Liver (tissue), 9 donors: ENCODE measurements around the gene GOLGA5. TPM values are rescaled to one million over a fixed set of nuclear protein-coding genes. Genes with fewer than 3 reads are reported as not detected.
"Not testable (repeated sequence)": the region's sequence is repeated elsewhere in the genome, so short reads cannot be mapped to it uniquely, and the experiment has no call there.

ENCODE experiments used
- DNase-seq: peaks from one replicate; pipeline ENCODE4 v3.0.0-alpha.2; 2017; ENCODE audit warnings: low spot score
- H3K27ac ChIP-seq, 2 donors: one replicate each; pipeline ENCODE4 v1.7.0; 2013; ENCODE audit warnings: inconsistent platforms in 2 of 2, low read length in 2 of 2, control low read depth in 1 of 2, low read depth in 1 of 2, mild to moderate bottlenecking in 1 of 2
- H3K27me3 ChIP-seq, 4 donors: one replicate each; pipeline versions ENCODE4 v1.6.1 to v1.7.0; 2013; ENCODE audit warnings: low read length in 3 of 4, inconsistent platforms in 1 of 4, mild to moderate bottlenecking in 1 of 4, moderate library complexity in 1 of 4; ENCODE audit not compliant: control insufficient read depth in 4 of 4, insufficient read depth in 4 of 4
- H3K36me3 ChIP-seq, 4 donors: one replicate each; pipeline versions ENCODE4 v1.6.1 to v1.7.0; 2013; ENCODE audit warnings: low read length in 3 of 4, mild to moderate bottlenecking in 3 of 4, low read depth in 1 of 4, moderate library complexity in 1 of 4; ENCODE audit not compliant: control insufficient read depth in 4 of 4, insufficient read depth in 3 of 4
- H3K4me1 ChIP-seq, 4 donors: one replicate each; pipeline versions ENCODE4 v1.6.1 to v1.7.0; 2013; ENCODE audit warnings: low read length in 3 of 4, mild to moderate bottlenecking in 3 of 4, moderate library complexity in 1 of 4; ENCODE audit not compliant: control insufficient read depth in 4 of 4, insufficient read depth in 4 of 4
- H3K4me3 ChIP-seq, 3 donors: one replicate each; pipeline versions ENCODE4 v1.6.1 to v1.7.0; 2013; ENCODE audit warnings: low read length in 3 of 3, control low read depth in 1 of 3, low read depth in 1 of 3, mild to moderate bottlenecking in 1 of 3
- H3K9ac ChIP-seq, 2 donors: one replicate each; pipeline ENCODE4 v1.7.0; 2013; ENCODE audit warnings: low read length in 2 of 2, mild to moderate bottlenecking in 2 of 2, moderate library complexity in 2 of 2, control low read depth in 1 of 2, low read depth in 1 of 2
- H3K9me3 ChIP-seq, 4 donors: one replicate each; pipeline versions ENCODE4 v1.6.1 to v1.7.0; 2013; ENCODE audit warnings: low read length in 3 of 4; ENCODE audit not compliant: control insufficient read depth in 4 of 4
- CTCF ChIP-seq: fragments of 150-350 bp; IDR thresholded peaks from 2 replicates; pipeline ENCODE4 v1.5.1; 2017; ENCODE audit warnings: improper control_type of control experiment, low read depth, low read length; ENCODE audit not compliant: missing input control
- EGR1 ChIP-seq, 2 donors: IDR thresholded peaks; 2 replicates each; pipeline ENCODE4 v1.6.1; 2016 to 2018; ENCODE audit warnings: antibody characterized with exemption in 2 of 2, low read depth in 2 of 2
- FOXA1 ChIP-seq: IDR thresholded peaks from 2 replicates; pipeline ENCODE4 v1.6.1; 2016; ENCODE audit warnings: antibody characterized with exemption
- FOXA2 ChIP-seq: IDR thresholded peaks from 2 replicates; pipeline ENCODE4 v1.6.1; 2016; ENCODE audit warnings: antibody characterized with exemption
- GABPA ChIP-seq, 2 donors: IDR thresholded peaks in 1 of 2; conservative IDR thresholded peaks in 1 of 2; 2 replicates each; pipeline ENCODE4 v1.6.1; 2016; ENCODE audit warnings: antibody characterized with exemption in 2 of 2, mild to moderate bottlenecking in 1 of 2, moderate library complexity in 1 of 2
- HNF4G ChIP-seq: IDR thresholded peaks from 2 replicates; pipeline ENCODE4 v1.6.1; 2016; ENCODE audit warnings: antibody characterized with exemption
- JUND ChIP-seq, 2 donors: IDR thresholded peaks; 2 replicates each; pipeline ENCODE4 v1.6.1; 2016; ENCODE audit warnings: antibody characterized with exemption in 2 of 2
- REST ChIP-seq: IDR thresholded peaks from 2 replicates; pipeline ENCODE4 v1.6.1; 2016; ENCODE audit warnings: antibody characterized with exemption, mild to moderate bottlenecking
- SP1 ChIP-seq: IDR thresholded peaks from 2 replicates; pipeline ENCODE4 v1.6.1; 2018; ENCODE audit warnings: antibody characterized with exemption, mild to moderate bottlenecking
- TAF1 ChIP-seq: conservative IDR thresholded peaks from 2 replicates; pipeline ENCODE4 v1.6.1; 2016; ENCODE audit warnings: antibody characterized with exemption, mild to moderate bottlenecking
- WGBS: extraction: QIAGEN DNeasy Blood & Tissue Kit; methylation state at CpG from one replicate; pipeline ENCODE4 v1.1.7; 2013; 5-methylcytosine and 5-hydroxymethylcytosine counted together
- polyA plus RNA-seq, 2 donors: library from polyadenylated mRNA; stranded (reverse) in 1 of 2; unstranded in 1 of 2; fragments of 200-250 nt in 1 of 2; fragments of >200 nt in 1 of 2; fragmentation: Nextera tagmentation in 1 of 2; extraction: Ambion mirVana in 1 of 2; gene quantifications; one replicate each; pipeline versions ENCODE4 v1.2.1 to v1.2.3, GENCODE V29; 2013 to 2015
- total RNA-seq, 2 donors: library from RNA; depleted of rRNA; stranded (reverse); fragments of >200 nt; gene quantifications; one replicate each; pipeline ENCODE4 v1.2.3, GENCODE V29; 2014
- donor health status: healthy.
- donor health status: healthy.
- donor health status: healthy.
- donor health status: healthy.
- donor health status: healthy.

The GOLGA5 gene
- total and polyA plus RNA-seq, 4 donors: 19.2 to 39.9 (median 28.2) TPM

GRCh38 chr14:92768795-92769194 lies 25.3 kb upstream of the GOLGA5 start (continued):
- TF ChIP-seq CTCF (no peak), FOXA2 (no peak), SP1 (no peak), FOXA1 (no peak)

- no peaks in the 10 kb centered on the region for H3K4me1 ChIP-seq
- no peaks in the 10 kb centered on the region for H3K27me3 ChIP-seq
- no peak for TF ChIP-seq TAF1
- TF ChIP-seq CTCF: no peak
- TF ChIP-seq JUND (IDR thresholded peaks at IDR 0.05): no peak
- TF ChIP-seq REST: no peak
- TF ChIP-seq EGR1 (IDR thresholded peaks at IDR 0.05; ENCODE audit: low read depth in 2 of 2): no peak
- TF ChIP-seq GABPA (IDR thresholded peaks at IDR 0.05 in 1 of 2, conservative IDR thresholded peaks at IDR 0.05 in 1 of 2): no peak
- H3K36me3 ChIP-seq: no peaks in the 10 kb centered on the region
- DNase-seq: no peak
- no peak overlapping the region for H3K4me3 ChIP-seq
- H3K27ac ChIP-seq: no peak overlapping the region
- no peak overlapping the region for H3K9ac ChIP-seq
- 76% methylated on average over 2 of the region's 2 CpGs for WGBS
- H3K9me3 ChIP-seq: no peaks in the 10 kb centered on the region
Observed at GRCh38 chr14:92770484-92770883, 23.6 kb upstream of the GOLGA5 start.

GRCh38 chr14:92774572-92774971 lies 19.5 kb upstream of the GOLGA5 start:
- H3K4me3 ChIP-seq: no peak overlapping the region
- H3K36me3 ChIP-seq: no peaks in the 10 kb centered on the region
- no peak for DNase-seq
- H3K9me3 ChIP-seq: no peaks in the 10 kb centered on the region
- no peak for TF ChIP-seq TAF1
- TF ChIP-seq REST: no peak
- TF ChIP-seq HNF4G: no peak
- TF ChIP-seq FOXA2: no peak
- TF ChIP-seq EGR1 (IDR thresholded peaks at IDR 0.05; ENCODE audit: low read depth in 2 of 2): no peak
- no peak for TF ChIP-seq SP1
- 80% methylated on average over 8 of the region's 8 CpGs for WGBS
- no peaks in the 10 kb centered on the region for H3K27me3 ChIP-seq
- no peaks in the 10 kb centered on the region for H3K4me1 ChIP-seq
- no peak overlapping the region for H3K9ac ChIP-seq
- H3K27ac ChIP-seq: no peak overlapping the region

- H3K27me3 ChIP-seq, H3K27ac ChIP-seq, H3K36me3 ChIP-seq, H3K4me1 ChIP-seq, H3K9me3 ChIP-seq, DNase-seq, H3K4me3 ChIP-seq, H3K9ac ChIP-seq: not testable (repeated sequence)
- 26% methylated on average over 2 of the region's 2 CpGs for WGBS
Observed at GRCh38 chr14:92775292-92775691, 18.8 kb upstream of the GOLGA5 start.
